ENCODE results near the gene E2F2. TPM values are rescaled to one million over a fixed set of nuclear protein-coding genes. Genes with fewer than 3 reads are reported as not detected.

Gene E2F2
- total RNA-seq, 1 experiment from 2014 or later = 9.5 TPM

- H3K4me1 Mint-ChIP-seq (ENCODE audit: low read depth, unreplicated experiment) = peaks cover 36% of the 10 kb centered on the region
- no peak for DNase-seq
- TF ChIP-seq, protein P1, sequence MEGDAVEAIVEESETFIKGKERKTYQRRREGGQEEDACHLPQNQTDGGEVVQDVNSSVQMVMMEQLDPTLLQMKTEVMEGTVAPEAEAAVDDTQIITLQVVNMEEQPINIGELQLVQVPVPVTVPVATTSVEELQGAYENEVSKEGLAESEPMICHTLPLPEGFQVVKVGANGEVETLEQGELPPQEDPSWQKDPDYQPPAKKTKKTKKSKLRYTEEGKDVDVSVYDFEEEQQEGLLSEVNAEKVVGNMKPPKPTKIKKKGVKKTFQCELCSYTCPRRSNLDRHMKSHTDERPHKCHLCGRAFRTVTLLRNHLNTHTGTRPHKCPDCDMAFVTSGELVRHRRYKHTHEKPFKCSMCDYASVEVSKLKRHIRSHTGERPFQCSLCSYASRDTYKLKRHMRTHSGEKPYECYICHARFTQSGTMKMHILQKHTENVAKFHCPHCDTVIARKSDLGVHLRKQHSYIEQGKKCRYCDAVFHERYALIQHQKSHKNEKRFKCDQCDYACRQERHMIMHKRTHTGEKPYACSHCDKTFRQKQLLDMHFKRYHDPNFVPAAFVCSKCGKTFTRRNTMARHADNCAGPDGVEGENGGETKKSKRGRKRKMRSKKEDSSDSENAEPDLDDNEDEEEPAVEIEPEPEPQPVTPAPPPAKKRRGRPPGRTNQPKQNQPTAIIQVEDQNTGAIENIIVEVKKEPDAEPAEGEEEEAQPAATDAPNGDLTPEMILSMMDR (IDR thresholded peaks at IDR 0.05; ENCODE audit: insufficient read depth in 1 of 2, low read depth in 1 of 2, low read length in 1 of 2, severe bottlenecking in 1 of 2, unreplicated experiment in 1 of 2) = no peak
- no peaks in the 10 kb centered on the region for H3K9me3 Mint-ChIP-seq (ENCODE audit: unreplicated experiment)
- H3K27me3 ChIP-seq (replicated peaks; ENCODE audit: control insufficient read depth, insufficient read depth, low read length) = no peaks in the 10 kb centered on the region
- H3K27me3 Mint-ChIP-seq (ENCODE audit: insufficient read depth, unreplicated experiment) = no peaks in the 10 kb centered on the region
- no TSS peak for BruUV-seq (replicated peaks)
- no peaks in the 10 kb centered on the region for H3K36me3 ChIP-seq (ENCODE audit: control insufficient read depth, insufficient read depth, low read length)
- peaks cover 63% of the 10 kb centered on the region for H3K4me1 ChIP-seq
- no peaks in the 10 kb centered on the region for H3K9me3 ChIP-seq
- POLR2A ChIA-PET = interaction anchor here (1.0 to 3.8 kb wide), 2 partner anchors 19 to 29 kb away, joined by 3 to 46 read pairs; no protein-coding TSS in a partner anchor
- intact Hi-C loops (cut with micrococcal nuclease; ENCODE audit: unreplicated experiment) = loop anchor here (2.0 to 5.0 kb wide), 2 partner anchors 19 to 35 kb away; no protein-coding TSS in a partner anchor
- CTCF ChIA-PET = interaction anchor here (1.0 to 3.0 kb wide), 3 partner anchors 19 to 80 kb away, joined by 3 to 20 read pairs (median 7); no protein-coding TSS in a partner anchor
- H3K36me3 Mint-ChIP-seq (ENCODE audit: insufficient read depth, unreplicated experiment) = peaks cover 23% of the 10 kb centered on the region
- peak overlapping the region; percentile 68 for H3K4me3 ChIP-seq (ENCODE audit: low read depth, low read length)
- peak overlapping the region; percentile 87 for H3K4me3 Mint-ChIP-seq (ENCODE audit: unreplicated experiment)
- H3K27ac Mint-ChIP-seq (ENCODE audit: unreplicated experiment) = peak overlapping the region; percentile 97
Measured at GRCh38 chr1:23557471-23558124, 26.6 kb upstream of the E2F2 start.

DNA sequence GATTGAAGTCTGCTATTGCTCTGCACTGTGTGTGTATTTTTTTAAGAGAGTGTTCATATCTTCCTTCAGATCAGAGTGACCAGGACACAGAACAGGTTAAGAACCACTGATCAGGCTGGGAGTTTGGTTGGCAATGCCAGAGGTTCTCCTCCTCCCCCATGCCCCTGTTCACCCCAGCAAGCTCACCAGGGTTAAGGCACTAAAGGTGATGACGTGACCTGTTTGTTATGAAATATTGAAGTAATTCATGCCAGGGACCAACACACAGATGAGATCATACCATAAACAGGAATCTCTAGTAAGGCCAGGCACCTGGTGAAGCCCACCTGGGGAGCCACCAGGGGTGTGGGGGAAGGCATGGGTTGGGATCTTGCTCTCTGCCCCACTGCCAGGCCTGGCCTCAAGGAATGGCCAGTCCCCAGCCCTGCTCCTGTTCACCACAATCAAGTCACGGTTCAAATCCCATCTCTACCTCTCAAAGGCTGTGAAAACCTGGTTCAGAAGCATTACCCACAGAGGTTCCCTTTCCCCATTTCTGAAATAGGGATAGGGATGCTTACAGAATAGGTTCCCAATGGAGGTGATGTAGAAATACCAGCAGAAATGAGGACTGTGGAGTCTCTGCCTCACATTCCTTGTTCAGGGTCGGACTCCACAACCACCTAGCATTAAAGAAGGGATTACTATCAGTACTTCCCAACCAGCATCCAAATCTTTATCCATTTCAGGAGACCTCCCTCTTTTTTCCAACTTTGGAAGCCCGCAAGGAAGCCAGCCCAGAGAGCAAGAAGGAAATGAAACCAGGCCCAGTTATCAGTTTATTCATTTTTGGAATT lies 25.8 kb upstream of the E2F2 start:
- no peaks in the 10 kb centered on the region for H3K27me3 ChIP-seq (replicated peaks; ENCODE audit: control insufficient read depth, insufficient read depth, low read length)
- Mint-ChIP-seq H3K4me3 (ENCODE audit: unreplicated experiment) (peak overlapping the region; percentile 87), H3K36me3 (ENCODE audit: insufficient read depth, unreplicated experiment) (peaks cover 18% of the 10 kb centered on the region), H3K4me1 (ENCODE audit: low read depth, unreplicated experiment) (peaks cover 29% of the 10 kb centered on the region), H3K27ac (ENCODE audit: unreplicated experiment) (no peak overlapping the region), H3K9me3 (ENCODE audit: unreplicated experiment) (no peaks in the 10 kb centered on the region), H3K27me3 (ENCODE audit: insufficient read depth, unreplicated experiment) (no peaks in the 10 kb centered on the region)
- POLR2A ChIA-PET = interaction anchor here (0.7 to 3.8 kb wide), 2 partner anchors 8 to 20 kb away, joined by 3 to 46 read pairs; no protein-coding TSS in a partner anchor
- H3K9me3 ChIP-seq = no peaks in the 10 kb centered on the region
- no peak overlapping the region for H3K4me3 ChIP-seq (ENCODE audit: low read depth, low read length)
- CTCF ChIA-PET = interaction anchor here (4.1 kb wide), 1 partner anchor 81 kb away, joined by 17 read pairs; no protein-coding TSS in a partner anchor
- H3K36me3 ChIP-seq (ENCODE audit: control insufficient read depth, insufficient read depth, low read length) = no peaks in the 10 kb centered on the region
- peaks cover 59% of the 10 kb centered on the region for H3K4me1 ChIP-seq
- TF ChIP-seq, protein P1 (IDR thresholded peaks at IDR 0.05; ENCODE audit: insufficient read depth in 1 of 2, low read depth in 1 of 2, low read length in 1 of 2, severe bottlenecking in 1 of 2, unreplicated experiment in 1 of 2) = no peak
- DNase-seq = no peak
- BruUV-seq (replicated peaks) = no TSS peak
- intact Hi-C loops (cut with micrococcal nuclease; ENCODE audit: unreplicated experiment) = loop anchor here (5.0 kb wide), 1 partner anchor 35 kb away; no protein-coding TSS in a partner anchor

DNA sequence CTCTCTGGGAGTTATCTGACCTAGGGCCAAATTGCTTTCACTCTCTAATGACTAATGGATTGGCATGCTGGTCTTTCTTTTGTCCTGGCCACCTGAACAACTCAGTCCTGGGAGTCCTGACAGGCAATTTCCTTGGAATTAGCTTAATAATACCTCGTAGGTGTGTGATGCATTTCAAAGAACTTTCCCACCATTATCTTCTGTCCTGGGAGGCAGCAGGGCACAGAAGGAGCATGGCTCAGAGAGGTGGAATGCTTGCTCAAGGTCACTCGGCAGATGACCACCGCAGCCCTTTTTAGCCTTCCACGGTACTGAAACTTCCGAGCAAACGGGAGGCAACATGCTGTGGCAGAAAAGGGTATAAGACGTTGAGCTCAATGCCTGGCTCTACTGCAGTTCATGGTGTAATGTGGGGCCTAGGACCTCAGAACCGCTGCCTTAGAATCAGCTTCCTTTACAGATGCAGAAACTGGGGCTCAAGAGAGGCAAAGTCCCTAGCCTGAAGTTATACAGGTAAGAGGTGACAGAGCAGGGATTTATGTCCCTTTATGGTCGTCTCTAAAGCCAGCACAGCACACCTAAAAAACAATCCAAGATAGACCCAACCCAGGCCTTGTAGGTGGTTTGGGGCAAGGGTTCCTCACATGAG lies 25.1 kb upstream of the E2F2 start:
- H3K36me3 ChIP-seq (ENCODE audit: control insufficient read depth, insufficient read depth, low read length) = no peaks in the 10 kb centered on the region
- ChIA-PET CTCF (interaction anchor here (4.1 kb wide), 1 partner anchor 81 kb away, joined by 17 read pairs; no protein-coding TSS in a partner anchor), POLR2A (interaction anchor here (0.7 kb wide), 1 partner anchor 9 kb away, joined by 3 read pairs; no protein-coding TSS in a partner anchor)
- TF ChIP-seq, protein P1 (IDR thresholded peaks at IDR 0.05; ENCODE audit: insufficient read depth in 1 of 2, low read depth in 1 of 2, low read length in 1 of 2, severe bottlenecking in 1 of 2, unreplicated experiment in 1 of 2) = no peak
- DNase-seq = no peak
- no peaks in the 10 kb centered on the region for H3K9me3 Mint-ChIP-seq (ENCODE audit: unreplicated experiment)
- no peaks in the 10 kb centered on the region for H3K27me3 ChIP-seq (replicated peaks; ENCODE audit: control insufficient read depth, insufficient read depth, low read length)
- peaks cover 21% of the 10 kb centered on the region for H3K4me1 Mint-ChIP-seq (ENCODE audit: low read depth, unreplicated experiment)
- BruUV-seq (replicated peaks) = no TSS peak
- no peaks in the 10 kb centered on the region for H3K9me3 ChIP-seq
- no peak overlapping the region for H3K27ac Mint-ChIP-seq (ENCODE audit: unreplicated experiment)
- peaks cover 52% of the 10 kb centered on the region for H3K4me1 ChIP-seq
- H3K36me3 Mint-ChIP-seq (ENCODE audit: insufficient read depth, unreplicated experiment) = peaks cover 18% of the 10 kb centered on the region
- H3K27me3 Mint-ChIP-seq (ENCODE audit: insufficient read depth, unreplicated experiment) = no peaks in the 10 kb centered on the region
- no peak overlapping the region for H3K4me3 ChIP-seq (ENCODE audit: low read depth, low read length)
- H3K4me3 Mint-ChIP-seq (ENCODE audit: unreplicated experiment) = peak overlapping the region; percentile 89
- intact Hi-C loops (cut with micrococcal nuclease; ENCODE audit: unreplicated experiment) = loop anchor here (1.0 to 5.0 kb wide), 2 partner anchors 9 to 36 kb away; no protein-coding TSS in a partner anchor
